Measurements from ENCODE around the gene BAHD1.

- TF ChIP-seq POLR2A (IDR thresholded peaks at IDR 0.05), result no peak
- no peak for TF ChIP-seq CTCF (IDR thresholded peaks at IDR 0.05 in 4 of 5, conservative IDR thresholded peaks at IDR 0.05 in 1 of 5)
These were observed 30.5 kb downstream of the BAHD1 start for GRCh38 chr15:40471105-40471807.

All from gastrocnemius medialis (tissue), 4 donors.